Activated CD8-positive, alpha-beta T cell treated with anti-CD3 and anti-CD28 coated beads, Interleukin-2, amount 10 ng/mL, durations not matched to agents 7 days and 5 days (primary cell): ENCODE measurements around the gene HDGFL3. TPM values are rescaled to one million over a fixed set of nuclear protein-coding genes. Genes with fewer than 3 reads are reported as not detected.
"Not testable (repeated sequence)": the region's sequence is repeated elsewhere in the genome, so short reads cannot be mapped to it uniquely, and the experiment has no call there.

ENCODE experiments used
- ATAC-seq: fragments of 150-1000 bp; cut with Tn5 transposase; one replicate; pipeline ENCODE4 v1.10.0; 2021; ENCODE audit warnings: moderate library complexity
- CTCF ChIA-PET: fragments of 350-600 bp; sonication (Branson Sonifier 250); formaldehyde crosslinking; loops from one replicate; lab custom pipeline; 2021; ENCODE audit warnings: antibody characterized with exemption; lab: Charles Lee
- POLR2A ChIA-PET: fragments of 350-600 bp; sonication (Branson Sonifier 250); formaldehyde crosslinking; loops from one replicate; lab custom pipeline; 2021; ENCODE audit warnings: antibody characterized with exemption; lab: Charles Lee
- DNase-seq: peaks from one replicate; pipeline ENCODE4 v3.0.0-alpha.2; 2020
- H3K27ac Mint-ChIP-seq: one replicate; pipeline ENCODE4 v1.8.0; 2021; ENCODE audit warnings: mild to moderate bottlenecking, mixed read lengths
- H3K27me3 Mint-ChIP-seq: one replicate; pipeline ENCODE4 v1.8.0; 2021; ENCODE audit warnings: low read depth, mixed read lengths
- H3K36me3 Mint-ChIP-seq: one replicate; pipeline ENCODE4 v1.8.0; 2021; ENCODE audit warnings: low read depth, mixed read lengths
- H3K4me1 Mint-ChIP-seq: one replicate; pipeline ENCODE4 v1.8.0; 2021; ENCODE audit warnings: low read depth, mixed read lengths
- H3K4me3 Mint-ChIP-seq: one replicate; pipeline ENCODE4 v1.8.0; 2021; ENCODE audit warnings: mild to moderate bottlenecking, mixed read lengths
- H3K9me3 Mint-ChIP-seq: one replicate; pipeline ENCODE4 v1.8.0; 2022; ENCODE audit warnings: mixed read lengths; ENCODE audit not compliant: insufficient read depth
- total RNA-seq, 2 experiments: library from RNA; stranded (reverse); gene quantifications; one replicate each; pipeline ENCODE4 v1.2.3, GENCODE V29; 2021

Gene HDGFL3
- total RNA-seq, 2 experiments from 2014 or later: 76.8 to 79.7 TPM

DNA sequence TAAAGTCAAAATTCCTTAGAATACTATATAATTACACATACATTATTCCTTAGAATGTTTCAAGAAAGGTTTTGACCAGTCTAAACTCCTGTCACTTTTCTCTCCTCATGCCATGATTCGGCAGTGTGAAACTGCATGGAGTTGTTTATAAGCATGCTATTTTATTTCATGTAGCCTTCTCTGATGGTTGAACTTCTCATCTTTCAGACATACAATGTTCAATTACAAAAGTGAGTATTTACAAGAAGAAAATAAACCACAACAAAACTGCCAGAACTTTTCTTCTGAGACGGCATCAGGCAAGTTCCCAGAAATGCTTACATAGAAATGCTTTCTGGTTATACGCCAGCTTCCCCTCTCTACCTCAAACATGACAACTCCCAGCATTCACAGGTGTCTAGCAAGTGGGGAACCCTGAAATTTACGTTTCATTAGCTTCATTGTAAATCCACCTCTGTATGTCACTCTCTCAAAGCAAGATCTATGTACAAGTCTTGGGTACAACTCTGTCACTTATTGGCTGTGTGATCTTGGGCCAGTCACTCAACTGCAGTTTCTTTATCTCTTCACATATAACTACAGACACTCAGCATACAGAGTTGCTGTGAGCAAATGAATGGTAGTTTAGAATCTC lies 42.7 kb downstream of the HDGFL3 start:
- Mint-ChIP-seq H3K4me1 (peaks cover 68% of the 10 kb centered on the region), H3K4me3 (peak overlapping the region; percentile 59), H3K9me3 (peaks cover 31% of the 10 kb centered on the region), H3K36me3 (peaks cover 64% of the 10 kb centered on the region), H3K27me3 (peaks cover 4% of the 10 kb centered on the region), H3K27ac (peak overlapping the region; percentile 89)
- POLR2A ChIA-PET: interaction anchor here (0.6 to 1.5 kb wide), 7 partner anchors 25 to 151 kb away, joined by 3 to 6 read pairs (median 3); no protein-coding TSS in a partner anchor
- ATAC-seq (peak; percentile 80), DNase-seq (peak; percentile 62)
- CTCF ChIA-PET: interaction anchor here (0.6 to 2.6 kb wide), 13 partner anchors 8 to 216 kb away, joined by 3 to 10 read pairs (median 5); partner anchors contain the start of genes BTBD1, C15orf40 and HDGFL3

DNA sequence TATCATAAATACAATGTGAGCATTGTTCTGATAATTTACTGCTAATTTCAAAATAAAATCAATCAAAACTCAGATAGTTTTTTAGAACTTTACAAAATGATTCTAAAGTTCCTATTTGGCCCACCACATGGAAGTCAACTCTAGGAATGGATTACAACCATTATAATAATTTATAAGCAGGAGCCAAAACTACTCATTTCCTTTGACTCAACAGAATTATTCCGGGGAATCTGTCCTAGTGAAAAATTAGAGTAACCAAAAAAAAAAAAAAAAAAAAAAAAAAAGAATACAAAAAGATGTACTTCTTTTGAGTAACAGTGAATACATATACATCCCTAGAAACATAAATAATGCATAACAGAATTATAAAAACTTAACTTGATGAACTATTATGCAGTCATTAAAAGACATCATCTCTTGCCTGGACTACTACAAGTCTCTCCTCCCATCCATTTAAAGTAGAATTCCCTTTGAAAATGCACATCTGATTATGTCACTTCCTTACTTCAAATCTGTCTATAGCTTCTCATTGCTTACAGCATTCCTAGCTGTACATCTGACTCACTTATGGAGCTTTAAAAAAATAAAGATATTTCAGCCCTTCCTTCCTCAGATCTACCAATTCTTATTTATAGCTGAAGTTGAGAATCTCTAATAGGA lies 43.4 kb downstream of the HDGFL3 start:
- ChIA-PET POLR2A (interaction anchor here (0.6 to 1.5 kb wide), 7 partner anchors 26 to 150 kb away, joined by 3 to 6 read pairs (median 3); no protein-coding TSS in a partner anchor), CTCF (interaction anchor here (0.9 to 2.6 kb wide), 11 partner anchors 9 to 153 kb away, joined by 3 to 10 read pairs (median 5); partner anchors contain the start of genes C15orf40 and HDGFL3)
- Mint-ChIP-seq H3K36me3 (peaks cover 65% of the 10 kb centered on the region), H3K9me3 (peaks cover 31% of the 10 kb centered on the region), H3K4me3 (peak overlapping the region; percentile 59), H3K4me1 (peaks cover 70% of the 10 kb centered on the region), H3K27me3 (peaks cover 4% of the 10 kb centered on the region), H3K27ac (peak overlapping the region; percentile 89)
- DNase-seq (no peak), ATAC-seq (no peak)

DNA sequence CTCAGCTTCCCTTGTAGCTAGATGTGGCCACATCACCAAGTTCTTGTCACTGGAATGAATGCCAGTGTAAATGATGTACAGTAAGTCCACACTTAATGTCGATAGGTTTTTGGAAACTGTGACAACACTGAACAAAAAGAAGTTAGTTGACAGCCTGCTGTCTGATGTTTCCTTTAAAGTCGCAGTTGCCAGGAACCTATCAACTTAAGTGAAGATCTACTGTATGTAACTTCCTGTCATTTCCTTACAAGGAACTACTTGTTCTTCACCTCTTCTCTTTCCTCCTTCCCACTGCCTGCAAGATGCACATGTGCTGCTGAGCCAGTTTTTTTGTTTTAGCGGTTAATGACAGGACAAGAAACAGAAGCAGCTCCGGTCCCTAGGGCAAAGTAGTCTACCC lies 44.6 kb downstream of the HDGFL3 start:
- H3K36me3 Mint-ChIP-seq: peaks cover 57% of the 10 kb centered on the region
- DNase-seq (peak; percentile 28), ATAC-seq (peak; percentile 61)
- H3K4me1 Mint-ChIP-seq: peaks cover 63% of the 10 kb centered on the region
- peak overlapping the region; percentile 20 for H3K4me3 Mint-ChIP-seq
- peaks cover 4% of the 10 kb centered on the region for H3K27me3 Mint-ChIP-seq
- ChIA-PET CTCF (interaction anchor here (1.4 kb wide), 1 partner anchor 12 kb away, joined by 3 read pairs; no protein-coding TSS in a partner anchor), POLR2A (no interaction called here)
- peak overlapping the region; percentile 86 for H3K27ac Mint-ChIP-seq
- peaks cover 23% of the 10 kb centered on the region for H3K9me3 Mint-ChIP-seq

DNA sequence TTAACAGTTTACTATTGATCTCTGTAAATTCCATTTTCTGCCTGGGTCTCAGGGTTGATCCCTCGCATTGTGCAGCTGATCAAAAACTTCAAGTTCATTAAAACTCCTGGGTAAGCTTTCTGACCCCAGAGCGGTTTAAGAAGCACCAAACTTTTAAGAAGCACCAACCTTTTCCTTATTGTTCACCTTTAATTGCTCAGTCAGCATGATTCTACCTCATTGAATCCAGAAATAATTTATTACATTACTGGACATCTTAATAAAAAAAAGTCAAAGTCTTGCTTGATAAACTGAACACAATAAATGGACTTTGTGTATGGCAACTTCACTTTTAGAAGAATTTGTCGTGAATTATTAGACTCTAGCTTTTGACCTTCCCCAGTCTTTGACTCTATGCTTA lies 46.9 kb downstream of the HDGFL3 start:
- CTCF ChIA-PET: no interaction called here
- DNase-seq: no peak
- no peak for ATAC-seq
- Mint-ChIP-seq H3K9me3 (peaks cover 2% of the 10 kb centered on the region), H3K27ac (no peak overlapping the region), H3K4me3 (no peak overlapping the region), H3K36me3 (peaks cover 54% of the 10 kb centered on the region), H3K27me3 (no peaks in the 10 kb centered on the region), H3K4me1 (peaks cover 49% of the 10 kb centered on the region)
- POLR2A ChIA-PET: no interaction called here

DNA sequence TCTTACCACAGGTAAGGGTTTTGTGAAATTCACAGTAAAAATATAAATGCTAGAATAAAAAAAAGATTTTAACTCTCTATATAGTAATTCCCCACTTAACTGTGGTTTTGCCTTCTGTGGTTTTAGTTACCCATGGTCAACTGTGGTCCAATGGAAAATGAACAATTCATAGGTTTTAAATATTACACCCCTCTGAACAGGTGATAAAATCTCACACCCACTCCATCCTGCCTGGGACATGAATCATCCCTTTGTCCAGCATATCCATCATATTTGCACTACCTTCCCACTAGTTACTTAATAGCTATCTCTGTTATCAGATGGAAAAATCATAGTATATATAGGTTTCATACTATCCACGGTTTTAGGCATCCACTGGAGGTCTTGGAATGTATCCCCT lies 49.2 kb downstream of the HDGFL3 start:
- H3K27ac Mint-ChIP-seq: no peak overlapping the region
- H3K27me3 Mint-ChIP-seq: no peaks in the 10 kb centered on the region
- POLR2A ChIA-PET: no interaction called here
- DNase-seq (no peak), ATAC-seq (no peak)
- no peaks in the 10 kb centered on the region for H3K9me3 Mint-ChIP-seq
- H3K36me3 Mint-ChIP-seq: peaks cover 52% of the 10 kb centered on the region
- CTCF ChIA-PET: no interaction called here
- peaks cover 32% of the 10 kb centered on the region for H3K4me1 Mint-ChIP-seq
- no peak overlapping the region for H3K4me3 Mint-ChIP-seq

DNA sequence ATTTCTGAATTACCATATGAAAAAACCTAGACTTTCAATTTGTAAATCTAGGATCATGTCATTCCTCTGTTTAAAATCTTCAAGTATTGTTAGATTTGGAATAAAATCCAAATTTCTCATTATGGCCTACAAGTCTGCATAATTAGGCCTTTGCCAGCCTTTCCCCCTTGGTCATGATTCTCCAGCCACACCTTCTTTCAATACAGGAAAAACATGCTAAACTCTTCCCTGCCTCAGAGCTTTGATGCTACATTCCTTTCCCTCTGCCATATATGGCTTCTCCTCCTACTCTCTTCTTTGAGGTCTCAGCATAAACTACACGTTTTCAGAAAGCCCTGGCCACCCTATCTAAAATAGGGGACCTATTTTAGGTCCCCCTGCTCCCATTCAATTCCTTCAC lies 51.7 kb downstream of the HDGFL3 start:
- ChIA-PET POLR2A (no interaction called here), CTCF (no interaction called here)
- Mint-ChIP-seq H3K36me3 (peaks cover 39% of the 10 kb centered on the region), H3K4me1 (peaks cover 17% of the 10 kb centered on the region), H3K27me3 (no peaks in the 10 kb centered on the region), H3K9me3 (no peaks in the 10 kb centered on the region), H3K4me3 (no peak overlapping the region), H3K27ac (no peak overlapping the region)
- ATAC-seq (no peak), DNase-seq (no peak)

DNA sequence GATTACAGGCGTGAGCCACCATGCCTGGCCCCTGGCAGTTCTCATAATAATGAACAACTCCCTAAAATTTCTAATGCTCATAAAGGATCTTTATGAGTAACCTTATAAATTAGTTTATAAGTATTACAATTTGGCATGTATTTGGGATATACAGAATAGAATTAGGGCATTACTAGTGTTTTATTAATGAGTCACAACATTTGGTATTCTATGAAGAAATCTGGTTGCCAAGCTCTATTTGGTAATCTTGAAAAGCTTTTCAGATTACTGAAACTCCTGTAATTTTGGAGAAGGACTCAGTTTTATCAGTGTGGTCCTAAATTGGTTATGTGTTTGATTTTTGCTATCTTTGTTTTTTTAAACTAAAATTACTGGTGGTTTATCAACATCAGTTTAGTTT lies 54.3 kb downstream of the HDGFL3 start:
- Mint-ChIP-seq H3K36me3 (peaks cover 44% of the 10 kb centered on the region), H3K4me3 (no peak overlapping the region)
- CTCF ChIA-PET: no interaction called here

DNA sequence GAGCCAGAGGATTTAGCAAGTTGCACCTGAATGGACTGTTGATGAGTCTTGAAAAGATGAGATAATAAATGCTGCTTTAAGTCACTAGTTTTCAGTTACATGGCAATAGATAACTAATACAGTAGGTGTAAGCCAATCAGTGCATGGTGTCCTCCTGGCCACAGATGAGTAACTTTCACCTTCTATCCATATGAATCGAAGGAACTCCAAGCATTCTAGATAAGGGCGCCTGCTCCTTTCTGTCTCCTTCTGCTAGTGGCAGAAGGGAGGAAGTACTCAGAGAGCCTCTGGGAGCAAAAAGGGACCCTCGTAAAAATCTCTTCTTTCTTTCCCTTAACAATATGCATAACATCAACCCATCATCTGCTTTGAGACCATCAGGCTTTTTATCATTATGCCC lies 62.9 kb downstream of the HDGFL3 start:
- DNase-seq (no peak), ATAC-seq (no peak)
- Mint-ChIP-seq H3K4me3 (no peak overlapping the region), H3K4me1 (no peaks in the 10 kb centered on the region), H3K27me3 (no peaks in the 10 kb centered on the region), H3K36me3 (peaks cover 58% of the 10 kb centered on the region), H3K27ac (no peak overlapping the region), H3K9me3 (no peaks in the 10 kb centered on the region)
- ChIA-PET CTCF (interaction anchor here (0.7 kb wide), 1 partner anchor 20 kb away, joined by 3 read pairs; no protein-coding TSS in a partner anchor), POLR2A (no interaction called here)

More for the DNA sequence above, 54.3 kb downstream of the HDGFL3 start:
- ATAC-seq (no peak), DNase-seq (no peak)
- Mint-ChIP-seq H3K9me3 (no peaks in the 10 kb centered on the region), H3K27ac (no peak overlapping the region), H3K27me3 (no peaks in the 10 kb centered on the region), H3K4me1 (peaks cover 12% of the 10 kb centered on the region)
- POLR2A ChIA-PET: no interaction called here

DNA sequence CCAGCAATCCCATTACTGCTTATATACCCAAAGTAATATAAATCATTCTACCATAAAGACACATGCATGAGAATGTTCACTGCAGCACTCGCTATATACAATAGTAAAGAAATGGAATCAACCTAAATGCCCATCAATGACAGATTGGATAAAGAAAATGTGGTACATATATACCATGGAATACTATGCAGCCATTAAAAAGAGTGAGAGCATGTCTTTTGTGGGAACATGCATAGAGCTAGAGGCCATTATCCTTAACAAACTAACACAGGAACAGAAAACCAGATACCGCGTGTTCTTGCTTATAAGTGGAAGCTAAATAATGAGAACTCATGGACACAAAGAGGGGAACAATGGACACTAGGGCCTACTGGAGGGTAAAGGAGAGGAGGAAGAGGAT lies 65.5 kb downstream of the HDGFL3 start:
- ATAC-seq, DNase-seq, POLR2A ChIA-PET, H3K9me3 Mint-ChIP-seq, H3K27ac Mint-ChIP-seq, H3K27me3 Mint-ChIP-seq, H3K4me3 Mint-ChIP-seq, H3K4me1 Mint-ChIP-seq, CTCF ChIA-PET: not testable (repeated sequence)
- H3K36me3 Mint-ChIP-seq: peaks cover 45% of the 10 kb centered on the region

DNA sequence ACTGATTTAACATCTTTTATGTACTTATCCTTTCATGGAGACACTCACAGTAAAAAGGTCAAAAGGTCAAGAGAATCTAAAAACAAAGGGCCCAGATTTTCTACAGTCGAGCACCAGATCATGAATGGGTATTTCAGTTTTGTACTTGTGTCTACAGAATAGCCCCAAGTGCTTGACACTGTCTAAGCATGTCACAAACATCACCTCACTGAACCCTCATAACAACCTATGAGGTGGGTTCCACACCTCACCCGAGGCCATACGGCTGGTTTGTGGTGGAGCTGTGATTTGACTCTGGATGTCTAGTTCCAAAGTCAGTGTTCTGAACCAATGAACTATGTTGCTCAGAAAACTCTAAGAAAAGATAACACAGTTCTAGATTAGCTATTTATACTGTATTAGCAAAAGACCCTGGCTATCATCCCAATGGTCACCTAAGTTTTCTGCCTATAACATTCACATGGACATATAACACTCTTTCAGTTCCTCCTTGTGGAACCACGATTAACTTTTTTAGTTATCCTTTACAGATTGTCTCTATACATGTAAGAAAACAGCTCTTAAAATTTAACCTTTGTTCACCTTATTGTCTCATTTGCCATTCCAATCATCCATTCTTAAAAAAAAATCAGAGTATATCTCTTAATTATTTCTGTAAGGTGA lies 74.6 kb downstream of the HDGFL3 start:
- ChIA-PET CTCF (interaction anchor here (1.1 kb wide), 1 partner anchor 70 kb away, joined by 3 read pairs; no protein-coding TSS in a partner anchor), POLR2A (no interaction called here)
- Mint-ChIP-seq H3K4me1 (no peaks in the 10 kb centered on the region), H3K27me3 (no peaks in the 10 kb centered on the region), H3K27ac (no peak overlapping the region), H3K4me3 (no peak overlapping the region), H3K9me3 (no peaks in the 10 kb centered on the region), H3K36me3 (peaks cover 39% of the 10 kb centered on the region)
- DNase-seq: no peak
- ATAC-seq: no peak

DNA sequence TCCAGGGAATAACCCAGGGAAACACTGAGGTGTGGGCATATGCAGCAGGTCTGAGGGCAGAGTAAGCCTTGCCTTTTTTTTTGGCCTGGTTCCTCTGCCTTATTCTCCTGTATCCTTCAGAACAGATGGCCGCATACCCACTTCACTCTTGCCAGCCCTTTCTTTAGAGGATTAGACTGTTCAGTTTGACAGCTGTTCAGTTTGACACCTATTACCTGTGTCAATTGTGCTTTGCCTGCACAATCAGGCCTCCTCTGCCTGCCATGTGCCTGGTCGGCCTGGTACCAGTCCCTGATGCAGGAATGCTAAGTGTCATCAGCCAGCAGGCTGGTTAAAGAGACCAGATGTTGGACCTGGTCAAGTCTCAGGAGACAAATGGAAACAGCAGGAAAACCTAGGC lies 77.8 kb downstream of the HDGFL3 start:
- ChIA-PET CTCF (no interaction called here), POLR2A (interaction anchor here (1.0 kb wide), 1 partner anchor 17 kb away, joined by 3 read pairs; no protein-coding TSS in a partner anchor)
- H3K36me3 Mint-ChIP-seq: peaks cover 42% of the 10 kb centered on the region
- no peaks in the 10 kb centered on the region for H3K9me3 Mint-ChIP-seq
- DNase-seq (no peak), ATAC-seq (no peak)
- H3K27ac Mint-ChIP-seq: no peak overlapping the region
- H3K4me3 Mint-ChIP-seq: no peak overlapping the region
- H3K27me3 Mint-ChIP-seq: no peaks in the 10 kb centered on the region
- peaks cover 7% of the 10 kb centered on the region for H3K4me1 Mint-ChIP-seq
